ENCODE results near the gene CRACR2A.

The CRACR2A gene

DNA sequence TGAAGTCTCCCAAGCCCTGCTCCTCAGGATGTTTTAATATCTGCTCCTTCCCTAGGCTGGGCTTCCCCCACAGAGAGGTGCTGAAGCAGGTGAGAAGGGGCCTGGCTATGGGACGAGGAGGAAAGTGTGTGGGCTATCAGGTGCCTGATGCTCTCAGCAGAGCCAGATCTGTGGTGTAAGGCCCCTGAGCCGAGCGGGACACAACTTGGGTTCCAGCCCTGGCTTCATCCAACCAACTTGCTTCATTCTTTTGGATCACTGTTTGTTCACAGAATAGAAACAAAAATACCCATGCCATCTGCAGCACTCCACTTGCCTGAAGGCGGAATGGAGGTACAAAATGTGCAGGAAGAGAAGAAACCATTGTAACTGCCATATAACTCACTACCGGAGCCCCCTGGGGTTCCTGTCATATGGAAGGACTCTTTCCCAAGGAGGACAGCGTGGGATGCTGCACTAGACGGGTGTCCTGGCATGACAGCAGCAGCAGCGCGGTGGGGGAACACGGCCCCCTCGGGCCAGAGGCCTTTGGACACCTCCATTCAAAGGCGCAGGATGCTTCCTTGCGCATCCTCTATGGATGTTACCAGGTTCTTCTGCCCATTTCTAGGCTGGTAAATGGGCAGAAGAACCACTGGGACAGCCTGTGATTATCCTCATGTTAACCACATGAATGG, 95.8 kb downstream of the CRACR2A start:
- no peak overlapping the region for H3K4me3 ChIP-seq (ENCODE audit: low read depth, low read length)
- DNase-seq (ENCODE audit: low read depth) = no peak
- TF ChIP-seq, protein P1, sequence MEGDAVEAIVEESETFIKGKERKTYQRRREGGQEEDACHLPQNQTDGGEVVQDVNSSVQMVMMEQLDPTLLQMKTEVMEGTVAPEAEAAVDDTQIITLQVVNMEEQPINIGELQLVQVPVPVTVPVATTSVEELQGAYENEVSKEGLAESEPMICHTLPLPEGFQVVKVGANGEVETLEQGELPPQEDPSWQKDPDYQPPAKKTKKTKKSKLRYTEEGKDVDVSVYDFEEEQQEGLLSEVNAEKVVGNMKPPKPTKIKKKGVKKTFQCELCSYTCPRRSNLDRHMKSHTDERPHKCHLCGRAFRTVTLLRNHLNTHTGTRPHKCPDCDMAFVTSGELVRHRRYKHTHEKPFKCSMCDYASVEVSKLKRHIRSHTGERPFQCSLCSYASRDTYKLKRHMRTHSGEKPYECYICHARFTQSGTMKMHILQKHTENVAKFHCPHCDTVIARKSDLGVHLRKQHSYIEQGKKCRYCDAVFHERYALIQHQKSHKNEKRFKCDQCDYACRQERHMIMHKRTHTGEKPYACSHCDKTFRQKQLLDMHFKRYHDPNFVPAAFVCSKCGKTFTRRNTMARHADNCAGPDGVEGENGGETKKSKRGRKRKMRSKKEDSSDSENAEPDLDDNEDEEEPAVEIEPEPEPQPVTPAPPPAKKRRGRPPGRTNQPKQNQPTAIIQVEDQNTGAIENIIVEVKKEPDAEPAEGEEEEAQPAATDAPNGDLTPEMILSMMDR (IDR thresholded peaks at IDR 0.05; ENCODE audit: insufficient read depth, low read depth, low read length, missing control alignments) = no peak

DNA sequence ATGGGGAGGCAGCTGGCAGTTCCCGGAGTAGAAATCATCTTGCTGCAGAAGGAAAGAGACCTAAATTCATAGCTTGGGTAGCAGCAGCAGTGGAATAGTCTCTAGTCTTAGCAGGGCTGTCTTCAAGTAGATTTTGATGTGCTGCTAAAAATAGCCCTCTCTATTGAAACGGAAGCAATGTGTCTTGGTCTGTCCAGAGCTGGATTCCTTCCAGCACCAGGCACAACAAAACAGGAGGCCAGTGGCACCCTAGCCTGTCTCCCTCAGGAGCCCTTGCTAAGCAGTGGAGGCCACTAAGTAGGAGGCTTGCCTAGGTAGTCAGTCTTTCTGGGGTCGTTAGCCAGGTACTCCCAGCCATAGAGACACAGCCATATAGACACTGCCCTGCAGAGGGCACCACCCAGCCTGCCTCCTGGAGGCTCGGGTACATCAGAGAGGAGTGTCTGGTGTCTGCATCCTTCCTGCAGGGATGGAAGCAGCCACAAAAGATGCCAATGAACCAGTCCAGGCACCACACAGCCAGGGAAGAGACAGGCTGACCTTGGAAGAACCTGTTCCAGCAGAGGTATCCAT, 97.5 kb downstream of the CRACR2A start:
- TF ChIP-seq, protein P1 (IDR thresholded peaks at IDR 0.05; ENCODE audit: insufficient read depth, low read depth, low read length, missing control alignments) = peak; percentile 37
- H3K4me3 ChIP-seq (ENCODE audit: low read depth, low read length) = no peak overlapping the region
- peak; percentile 19 for DNase-seq (ENCODE audit: low read depth)

DNA sequence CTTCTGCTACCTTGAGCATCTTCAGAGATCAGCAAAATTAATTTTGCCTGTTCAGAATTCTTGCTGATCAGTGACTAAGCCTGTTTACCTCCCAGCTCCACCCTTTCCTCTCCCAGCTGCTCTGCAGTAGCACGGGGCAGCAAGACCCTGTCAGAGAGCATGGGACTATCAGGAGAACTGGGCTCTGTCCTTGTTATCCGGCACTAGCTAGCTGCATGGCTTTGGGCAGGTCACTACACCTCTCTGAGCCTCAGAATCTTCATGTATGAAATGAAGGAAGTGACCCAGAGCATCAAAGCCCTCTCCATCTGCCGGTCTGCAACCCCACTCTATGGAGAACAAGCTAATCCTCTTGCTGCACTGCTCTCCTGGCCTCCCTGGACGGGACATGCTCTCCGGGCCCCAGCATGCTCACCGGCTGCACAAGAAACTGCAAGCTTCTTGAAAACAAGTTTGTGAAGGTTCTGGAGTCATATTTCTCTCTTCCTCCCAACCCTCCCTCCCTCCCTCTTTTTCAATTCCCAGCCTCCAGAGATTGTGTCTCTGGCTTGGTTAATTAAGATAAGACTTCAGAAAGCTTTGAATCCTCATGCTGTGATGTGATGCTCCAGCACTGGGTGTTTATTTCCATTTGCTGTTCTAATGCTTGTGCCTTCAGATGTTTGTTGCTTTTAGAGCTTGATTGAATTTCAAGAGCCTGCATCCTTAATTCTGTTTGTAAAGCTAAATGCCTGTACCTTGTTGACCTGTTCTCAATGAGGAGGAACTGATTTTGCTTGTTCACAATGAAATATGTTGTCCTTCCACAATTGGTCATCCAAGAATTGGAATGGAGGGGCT, 101.1 kb downstream of the CRACR2A start:
- no peak overlapping the region for H3K4me3 ChIP-seq (ENCODE audit: low read depth, low read length)
- no peak for DNase-seq (ENCODE audit: low read depth)
- TF ChIP-seq, protein P1 (IDR thresholded peaks at IDR 0.05; ENCODE audit: insufficient read depth, low read depth, low read length, missing control alignments) = no peak

DNA sequence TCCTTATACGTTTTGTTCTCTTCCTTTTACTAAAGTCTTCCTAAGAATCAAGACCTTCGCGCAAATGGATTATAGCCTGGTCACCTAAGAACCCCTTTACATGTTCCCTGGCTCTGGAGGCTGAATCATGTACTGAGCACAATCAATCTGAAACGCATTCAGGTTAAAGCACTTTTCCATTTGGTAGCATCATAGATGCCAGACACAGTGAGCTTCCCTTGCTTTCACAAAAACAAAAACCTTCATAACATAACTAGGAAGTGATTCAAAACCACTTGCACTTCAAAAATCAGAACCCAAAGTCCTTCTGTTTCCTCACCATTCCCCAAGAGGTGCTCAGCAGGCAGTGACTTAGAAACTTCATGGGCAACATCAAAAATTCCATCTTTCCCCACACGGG, 105.4 kb downstream of the CRACR2A start:
- TF ChIP-seq, protein P1 (IDR thresholded peaks at IDR 0.05; ENCODE audit: insufficient read depth, low read depth, low read length, missing control alignments) = no peak
- no peak for DNase-seq (ENCODE audit: low read depth)
- no peak overlapping the region for H3K4me3 ChIP-seq (ENCODE audit: low read depth, low read length)

DNA sequence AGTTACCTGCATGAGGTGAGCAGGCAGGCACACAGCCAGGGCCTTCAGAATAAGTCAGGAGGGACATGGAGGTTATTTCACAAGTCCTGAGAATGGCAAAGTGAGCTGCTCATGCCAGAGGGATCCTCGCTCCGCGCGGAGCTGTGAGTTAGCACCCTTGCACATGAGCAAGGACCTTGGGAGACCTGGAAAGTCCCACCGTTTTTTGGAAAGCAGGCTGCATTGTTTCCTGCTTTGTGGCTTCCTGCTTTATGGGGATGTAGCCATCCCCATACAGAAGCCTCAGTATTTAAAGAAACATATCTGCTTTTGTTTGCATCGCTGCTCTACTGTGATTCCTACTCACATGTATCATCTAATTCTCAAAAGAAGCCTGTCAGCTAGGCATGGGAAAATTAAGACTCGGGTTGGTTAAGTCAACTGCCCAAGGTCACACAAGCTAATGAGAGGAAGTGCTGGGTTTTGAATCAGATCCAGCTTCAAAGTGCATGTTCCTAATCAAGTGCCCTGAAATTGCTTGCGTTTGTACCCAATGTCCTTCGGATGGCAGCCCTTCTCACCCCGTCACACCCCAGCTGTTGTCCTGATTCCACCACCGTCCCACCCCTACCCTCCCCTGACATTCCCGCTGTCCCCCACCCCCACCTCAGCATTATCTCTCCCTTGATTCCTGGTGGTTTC, 106.2 kb downstream of the CRACR2A start:
- DNase-seq (ENCODE audit: low read depth) = no peak
- TF ChIP-seq, protein P1 (IDR thresholded peaks at IDR 0.05; ENCODE audit: insufficient read depth, low read depth, low read length, missing control alignments) = no peak
- H3K4me3 ChIP-seq (ENCODE audit: low read depth, low read length) = no peak overlapping the region

DNA sequence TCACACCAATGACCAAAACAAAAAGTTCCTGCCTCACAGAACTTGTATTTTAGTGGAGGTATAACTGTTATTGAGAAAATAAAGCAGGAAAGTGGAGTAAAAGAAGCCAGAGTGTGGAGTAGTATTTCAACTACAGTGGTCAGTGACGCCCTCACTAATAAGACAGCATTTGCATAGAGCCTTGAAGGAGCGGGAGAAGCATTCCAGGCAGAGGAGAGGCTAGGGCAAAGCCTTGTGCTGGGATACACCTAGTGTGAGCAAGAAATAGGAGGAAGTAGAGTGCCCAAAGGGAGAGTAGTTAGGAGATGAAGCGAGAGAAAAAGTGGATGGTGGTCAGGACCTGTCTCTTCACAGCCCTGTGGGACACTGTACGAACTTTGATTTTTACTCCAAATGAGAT, 107.8 kb downstream of the CRACR2A start:
- TF ChIP-seq, protein P1 (IDR thresholded peaks at IDR 0.05; ENCODE audit: insufficient read depth, low read depth, low read length, missing control alignments) = no peak
- H3K4me3 ChIP-seq (ENCODE audit: low read depth, low read length) = no peak overlapping the region
- DNase-seq (ENCODE audit: low read depth) = no peak
